NCI-H82 (cell line): Measurements from ENCODE around the gene PFDN4.

Experiments
- DNase-seq: peaks from one replicate; lab custom pipeline; 2025; lab: John Stamatoyannopoulos, UW

PFDN4 gene, protein sequence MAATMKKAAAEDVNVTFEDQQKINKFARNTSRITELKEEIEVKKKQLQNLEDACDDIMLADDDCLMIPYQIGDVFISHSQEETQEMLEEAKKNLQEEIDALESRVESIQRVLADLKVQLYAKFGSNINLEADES

GRCh38 chr20:54207743-54208547 is at the start of gene PFDN4:
TSS of gene PFDN4 (plus strand) at chr20:54208087. CDS start at chr20:54208101, 14 bp downstream.
- DNase-seq: peak; percentile 91

- no peak for DNase-seq
Observed at GRCh38 chr20:54158226-54158625, 49.7 kb upstream of the PFDN4 start.

GRCh38 chr20:54158856-54159418 is 49.0 kb upstream of the PFDN4 start:
- no peak for DNase-seq

GRCh38 chr20:54160065-54161007 is 47.6 kb upstream of the PFDN4 start:
- DNase-seq: no peak

GRCh38 chr20:54161008-54161820 is 46.7 kb upstream of the PFDN4 start:
- no peak for DNase-seq

- no peak for DNase-seq
Observed at GRCh38 chr20:54161821-54162149, 46.1 kb upstream of the PFDN4 start.

DNA sequence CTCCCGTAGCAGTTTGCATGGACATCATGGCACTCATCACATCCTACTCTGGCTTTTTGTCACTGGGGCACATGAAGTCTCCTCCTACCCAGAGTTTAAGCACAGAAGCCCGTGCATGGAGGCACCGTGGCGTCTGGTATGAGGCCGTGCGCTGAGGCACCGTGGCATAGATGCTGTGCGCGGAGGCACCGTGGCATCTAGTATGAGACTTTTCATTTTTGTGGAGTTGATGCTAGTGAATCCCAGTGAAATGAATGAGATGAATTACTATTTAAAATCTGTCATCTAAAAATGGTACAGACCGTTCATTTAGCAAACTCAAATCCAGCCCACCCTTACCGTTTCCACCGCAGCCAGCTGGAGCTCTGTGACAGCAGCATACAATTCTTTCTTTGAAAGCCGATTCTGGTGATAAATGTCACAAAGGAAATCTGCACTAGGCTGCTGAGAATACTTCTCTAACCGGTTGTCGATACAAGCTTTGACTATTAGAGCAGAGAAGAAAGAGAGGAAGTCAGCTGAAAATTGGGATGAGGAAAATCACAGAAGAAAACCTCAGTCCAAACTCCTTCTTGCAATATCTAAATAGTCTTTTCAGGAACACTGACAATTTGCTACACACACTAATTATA is 45.4 kb upstream of the PFDN4 start:
- DNase-seq: no peak

DNA sequence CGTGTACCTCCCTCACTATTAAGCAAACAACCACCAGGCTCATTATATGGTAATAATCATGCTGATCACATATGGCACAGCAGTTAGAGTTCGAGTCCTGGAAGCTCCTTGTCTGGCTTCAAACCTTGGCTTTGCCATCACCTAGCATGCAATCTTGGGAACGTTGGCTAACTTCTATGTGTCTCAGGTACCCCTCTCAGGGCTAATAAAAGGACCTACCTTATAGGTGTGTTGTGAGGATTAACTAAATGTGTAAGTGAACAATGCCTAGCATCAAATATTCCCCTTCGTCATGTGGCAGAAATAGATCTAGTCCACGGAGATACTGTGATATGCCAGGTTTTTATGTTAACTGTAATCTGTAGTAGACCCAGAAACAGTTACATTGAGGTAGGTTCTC is 44.5 kb upstream of the PFDN4 start:
- no peak for DNase-seq

DNA sequence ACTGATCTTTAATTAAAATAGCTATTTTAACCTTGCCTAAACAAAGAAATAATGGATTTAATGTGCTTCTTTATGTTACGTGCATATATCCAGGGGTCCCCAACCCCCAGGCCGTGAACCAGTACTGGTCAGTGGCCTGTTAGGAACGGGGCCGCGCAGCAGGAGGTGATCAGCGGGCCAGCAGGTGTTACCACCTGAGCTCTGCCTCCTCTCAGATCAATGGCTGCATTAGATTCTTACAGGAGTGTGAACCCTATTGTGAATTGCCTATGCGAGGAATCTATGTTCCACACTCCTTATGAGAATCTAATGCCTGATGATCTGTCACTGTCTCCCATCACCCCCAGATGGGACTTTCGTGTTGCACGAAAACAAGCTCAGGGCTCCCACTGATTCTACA is 42.9 kb upstream of the PFDN4 start:
- no peak for DNase-seq

- no peak for DNase-seq
Observed at GRCh38 chr20:54165803-54166202, 42.1 kb upstream of the PFDN4 start.

- no peak for DNase-seq
Observed at GRCh38 chr20:54166987-54167662, 40.8 kb upstream of the PFDN4 start.

DNA sequence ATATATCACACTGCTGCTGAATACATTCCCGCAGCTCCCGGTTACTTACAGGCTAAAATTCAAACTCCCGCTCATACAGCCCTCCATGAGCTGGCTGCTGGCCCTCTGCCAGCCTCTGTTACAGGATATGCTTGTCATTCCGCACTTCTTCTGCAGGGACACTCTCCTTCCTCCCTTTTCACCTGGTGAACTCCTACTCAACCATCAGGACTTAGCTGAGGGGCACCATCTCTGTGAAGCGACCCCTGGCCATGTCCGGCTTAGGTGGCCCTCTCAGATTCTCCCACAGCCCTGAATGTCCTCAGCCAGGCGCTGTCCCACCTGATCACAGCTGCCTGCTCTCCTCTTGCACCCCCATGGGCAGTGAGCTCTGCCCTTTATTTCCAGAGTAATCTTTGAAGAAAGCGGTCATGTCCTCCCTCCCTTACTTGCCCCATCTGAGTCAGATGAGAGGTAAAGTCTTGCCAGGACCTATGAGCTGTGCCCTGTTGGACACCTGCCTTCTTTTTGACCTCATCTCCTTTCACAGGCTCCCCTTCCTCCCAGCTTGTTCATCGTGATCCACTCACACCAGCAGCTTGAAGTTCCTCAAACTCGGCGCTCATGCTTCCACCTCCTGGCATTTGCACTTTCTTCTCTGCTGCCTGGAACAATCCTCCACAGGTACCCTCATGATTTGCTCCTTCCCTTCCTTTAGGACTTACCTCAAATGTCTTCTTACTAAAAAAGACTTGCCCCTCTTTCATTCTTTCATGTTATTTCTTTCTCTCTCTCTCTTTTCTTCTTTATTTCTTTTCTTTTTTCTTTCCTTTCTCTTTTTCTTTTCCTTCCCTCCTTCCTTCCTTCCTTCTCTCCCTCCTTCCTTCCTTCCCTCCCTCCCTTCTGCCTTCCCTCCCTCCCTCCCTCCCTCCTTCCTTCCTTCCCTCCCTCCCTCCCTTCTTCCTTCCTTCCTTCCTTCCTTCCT is 39.7 kb upstream of the PFDN4 start:
- peak; percentile 42 for DNase-seq

DNA sequence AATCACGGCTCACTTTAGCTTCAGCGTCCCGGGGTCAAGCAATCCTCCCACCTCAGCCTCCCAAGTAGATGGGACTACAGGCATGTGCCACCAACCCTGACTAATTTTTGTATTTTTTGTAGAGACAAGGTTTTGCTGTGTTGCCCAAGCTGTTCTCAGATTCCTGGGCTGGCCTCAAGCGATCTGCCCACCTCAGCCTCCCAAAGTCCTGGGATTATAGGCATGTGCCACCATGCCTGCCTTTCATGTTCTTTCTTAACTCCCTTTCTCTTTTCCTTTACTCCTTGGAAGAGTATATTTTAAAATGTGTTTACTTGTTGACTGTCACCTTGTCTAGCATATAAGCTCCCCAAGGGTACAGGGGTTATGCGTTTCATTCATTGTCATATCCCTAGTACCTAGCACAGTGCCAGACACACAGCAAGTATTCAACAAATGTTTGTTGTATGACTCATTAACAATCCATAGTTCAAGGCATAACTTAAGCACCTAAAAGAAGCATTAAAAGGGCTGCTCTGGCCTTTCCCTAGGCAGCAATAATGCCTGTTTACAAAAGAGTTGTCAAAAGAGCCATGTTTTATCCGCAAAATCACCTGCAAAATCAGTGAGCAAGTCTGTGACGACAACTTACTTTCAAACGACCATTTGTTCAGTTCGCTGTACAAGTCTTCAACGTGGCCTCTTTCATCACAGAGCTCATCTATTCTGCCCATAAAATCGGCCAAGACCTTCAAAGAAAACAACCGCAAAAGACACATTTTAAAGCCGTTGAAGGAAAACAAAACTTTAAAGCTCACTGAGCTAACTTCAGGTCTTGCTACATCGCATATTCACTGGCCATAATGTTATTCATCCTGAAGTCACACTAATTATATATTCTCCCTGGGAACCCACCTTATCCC is 38.7 kb upstream of the PFDN4 start:
- DNase-seq: no peak

DNA sequence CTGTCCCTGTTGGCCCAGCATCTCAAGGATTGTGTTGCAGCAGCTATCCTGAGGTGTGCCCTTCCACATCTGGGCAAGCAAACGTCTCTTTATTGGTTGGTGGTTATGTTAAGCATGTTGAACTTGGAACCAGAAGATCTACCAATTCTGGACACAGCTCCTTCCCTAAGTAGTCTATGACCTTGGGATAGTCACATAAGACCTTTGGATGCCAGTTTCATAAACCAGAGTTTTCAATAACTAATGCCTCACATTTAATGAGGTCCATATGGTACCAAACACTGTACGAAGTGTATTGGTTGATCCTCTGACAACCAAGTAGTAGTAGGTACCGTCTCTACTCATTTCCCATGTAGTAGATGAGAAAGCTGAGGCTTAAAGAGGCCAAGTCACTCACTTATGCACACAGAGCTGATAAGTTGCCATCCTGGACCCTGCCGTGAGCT is 37.8 kb upstream of the PFDN4 start:
- no peak for DNase-seq

GRCh38 chr20:54170963-54171362 is 36.9 kb upstream of the PFDN4 start:
- DNase-seq: no peak

GRCh38 chr20:54172532-54172855 is 35.4 kb upstream of the PFDN4 start:
- DNase-seq: peak; percentile 83

GRCh38 chr20:54172856-54173652 is 34.8 kb upstream of the PFDN4 start:
- peak; percentile 54 for DNase-seq
